DOHH2 (cell line): Measurements from ENCODE around the gene EPAS1.

Source experiments
- EZH2phosphoT487 ChIP-seq: fragments of 200-600 bp; sonication (generic); IDR thresholded peaks from 2 replicates; pipeline ENCODE4 v1.6.1; 2017; ENCODE audit warnings: borderline replicate concordance, mild to moderate bottlenecking, antibody characterized with exemption, low read length, moderate library complexity, mixed read lengths
- TF ChIP-seq, protein P1 (sequence below): fragments of 200-600 bp; sonication (generic); IDR thresholded peaks from one replicate; pipeline ENCODE4 v1.5.1; 2014; ENCODE audit warnings: antibody characterized with exemption, mild to moderate bottlenecking, low read depth, low read length; ENCODE audit not compliant: poor library complexity, severe bottlenecking

DNA sequence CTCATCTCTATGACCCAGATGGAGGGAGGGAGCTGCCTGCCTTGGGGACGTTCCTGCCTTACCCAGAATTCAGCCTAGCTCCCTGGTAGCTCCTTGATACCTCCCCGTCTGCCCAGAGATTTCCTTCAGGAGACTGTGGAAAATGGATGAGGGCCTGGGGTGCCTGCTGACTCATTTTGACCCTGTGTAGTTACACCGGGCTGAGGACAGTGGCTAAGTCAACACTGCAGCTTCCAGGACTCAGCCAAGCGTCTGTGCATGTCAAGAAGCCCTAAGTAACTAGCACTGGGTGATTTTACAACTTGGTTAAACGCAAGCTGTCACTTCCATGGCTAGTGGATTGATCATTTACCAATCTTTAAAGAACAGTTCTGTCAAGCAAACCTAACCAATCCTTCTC is 23.3 kb upstream of the EPAS1 start:
- TF ChIP-seq, protein P1, sequence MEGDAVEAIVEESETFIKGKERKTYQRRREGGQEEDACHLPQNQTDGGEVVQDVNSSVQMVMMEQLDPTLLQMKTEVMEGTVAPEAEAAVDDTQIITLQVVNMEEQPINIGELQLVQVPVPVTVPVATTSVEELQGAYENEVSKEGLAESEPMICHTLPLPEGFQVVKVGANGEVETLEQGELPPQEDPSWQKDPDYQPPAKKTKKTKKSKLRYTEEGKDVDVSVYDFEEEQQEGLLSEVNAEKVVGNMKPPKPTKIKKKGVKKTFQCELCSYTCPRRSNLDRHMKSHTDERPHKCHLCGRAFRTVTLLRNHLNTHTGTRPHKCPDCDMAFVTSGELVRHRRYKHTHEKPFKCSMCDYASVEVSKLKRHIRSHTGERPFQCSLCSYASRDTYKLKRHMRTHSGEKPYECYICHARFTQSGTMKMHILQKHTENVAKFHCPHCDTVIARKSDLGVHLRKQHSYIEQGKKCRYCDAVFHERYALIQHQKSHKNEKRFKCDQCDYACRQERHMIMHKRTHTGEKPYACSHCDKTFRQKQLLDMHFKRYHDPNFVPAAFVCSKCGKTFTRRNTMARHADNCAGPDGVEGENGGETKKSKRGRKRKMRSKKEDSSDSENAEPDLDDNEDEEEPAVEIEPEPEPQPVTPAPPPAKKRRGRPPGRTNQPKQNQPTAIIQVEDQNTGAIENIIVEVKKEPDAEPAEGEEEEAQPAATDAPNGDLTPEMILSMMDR = no peak
- no peak for TF ChIP-seq EZH2phosphoT487
